Activated effector memory CD4-positive, alpha-beta T cell treated with Interleukin-2 at 50 U/mL for 16 hours (primary cell): ENCODE results near the gene TTC28.
"Not testable (repeated sequence)": the region's sequence is repeated elsewhere in the genome, so short reads cannot be mapped to it uniquely, and the experiment has no call there.

ENCODE experiments used
- DNase-seq: peaks from one replicate; pipeline ENCODE4 v3.0.0-alpha.2; 2020

Gene TTC28

DNA sequence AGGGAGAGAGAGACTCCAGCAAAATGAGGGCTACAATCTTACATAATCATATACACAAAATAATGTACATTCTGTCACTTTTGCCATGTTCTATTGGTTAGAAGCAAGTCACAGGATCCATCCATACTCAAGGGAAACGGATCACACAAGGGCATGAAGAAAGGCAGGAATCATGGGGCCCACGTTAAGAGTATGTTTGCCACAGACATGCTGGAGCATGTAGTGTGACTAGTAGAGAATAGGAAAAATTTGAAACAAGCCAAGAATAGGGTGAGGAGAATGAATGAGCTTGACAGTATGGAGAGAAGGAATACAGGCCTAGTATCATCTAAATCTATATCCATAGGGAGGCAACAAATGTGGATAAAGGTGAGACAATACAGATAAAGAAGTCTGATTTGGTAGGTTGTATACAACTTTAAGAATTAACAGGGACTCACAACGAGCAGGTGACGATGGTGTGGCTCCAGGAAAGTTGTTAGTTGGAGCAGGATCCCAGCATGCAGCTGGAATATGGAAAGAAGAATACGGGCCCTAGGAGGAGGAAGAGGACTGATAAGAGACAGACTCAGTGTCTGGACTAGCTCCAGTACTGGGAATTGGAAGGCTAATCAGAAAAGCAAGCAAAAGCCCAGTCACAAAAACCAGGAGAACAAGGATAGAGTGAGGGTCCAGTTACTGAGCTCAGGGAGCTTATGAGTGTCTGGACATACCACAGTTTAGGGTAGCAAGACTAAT lies 458.8 kb downstream of the TTC28 start:
- DNase-seq, result no peak

DNA sequence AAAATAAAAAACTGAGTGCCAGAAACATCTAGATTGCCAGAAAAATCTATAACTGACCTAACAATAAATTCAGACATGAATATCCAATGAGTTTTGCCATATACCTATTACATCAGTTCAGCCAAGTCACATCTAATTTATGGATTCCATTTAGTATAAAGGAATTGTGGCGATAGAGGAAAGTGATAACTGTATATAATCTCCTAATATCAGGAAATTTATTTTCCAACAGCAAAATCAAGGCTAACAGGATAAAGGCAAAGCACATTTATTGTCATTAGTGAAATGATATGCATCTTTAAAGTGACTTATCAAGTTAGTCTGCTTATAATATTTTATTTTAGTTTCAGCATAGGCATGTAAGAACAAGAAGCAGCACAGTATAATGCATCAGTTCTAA lies 462.4 kb downstream of the TTC28 start:
- DNase-seq, result no peak

DNA sequence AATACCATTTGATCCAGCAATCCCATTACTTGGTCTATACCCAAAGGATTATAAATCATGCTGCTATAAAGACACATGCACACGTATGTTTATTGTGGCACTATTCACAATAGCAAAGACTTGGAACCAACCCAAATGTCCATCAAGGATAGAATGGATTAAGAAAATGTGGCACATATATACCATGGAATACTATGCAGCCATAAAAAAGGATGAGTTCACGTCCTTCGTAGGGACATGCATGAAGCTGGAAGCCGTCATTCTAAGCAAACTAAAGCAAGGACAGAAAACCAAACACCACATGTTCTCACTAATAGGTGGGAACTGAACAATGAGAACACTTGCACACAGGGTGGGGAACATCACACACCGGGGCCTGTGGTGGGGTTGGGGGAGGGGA lies 464.9 kb downstream of the TTC28 start:
- DNase-seq, result not testable (repeated sequence)

DNA sequence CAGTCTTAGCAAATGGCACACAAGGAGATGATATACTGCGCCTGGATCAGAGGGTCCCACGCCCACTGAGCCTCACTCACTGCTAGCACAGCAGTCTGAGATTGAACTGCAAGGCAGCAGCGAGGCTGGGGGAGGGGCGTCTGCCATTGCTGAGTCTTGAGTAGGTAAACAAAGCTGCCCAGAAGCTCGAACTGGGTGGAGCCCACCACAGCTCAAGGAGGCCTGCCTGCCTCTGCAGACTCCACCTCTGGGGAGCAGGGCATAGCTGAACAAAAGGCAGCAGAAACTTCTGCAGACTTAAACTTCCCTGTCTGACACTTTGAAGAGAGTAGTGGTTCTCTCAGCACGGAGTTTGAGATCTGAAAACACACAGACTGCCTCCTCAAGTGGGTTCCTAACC lies 470.2 kb downstream of the TTC28 start:
- DNase-seq, result not testable (repeated sequence)

DNA sequence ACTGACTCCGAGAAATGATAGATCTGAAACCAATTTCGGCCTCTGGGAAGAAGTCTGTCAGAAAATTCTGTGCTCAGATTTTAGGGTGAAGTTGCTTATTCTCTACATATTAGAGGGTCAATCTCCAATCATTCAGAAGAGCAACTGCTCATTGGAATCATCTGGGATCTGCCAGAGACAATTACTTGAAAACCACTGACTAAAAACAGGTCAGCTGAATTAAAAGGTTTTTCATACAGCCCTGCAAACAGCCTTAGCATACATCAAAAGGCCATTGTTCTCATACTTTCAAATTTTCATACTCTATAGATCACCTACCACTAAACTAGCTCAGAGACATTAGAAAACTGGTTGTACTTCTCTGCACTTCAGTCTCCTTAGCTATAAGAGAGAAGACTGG lies 470.9 kb downstream of the TTC28 start:
- no peak for DNase-seq

DNA sequence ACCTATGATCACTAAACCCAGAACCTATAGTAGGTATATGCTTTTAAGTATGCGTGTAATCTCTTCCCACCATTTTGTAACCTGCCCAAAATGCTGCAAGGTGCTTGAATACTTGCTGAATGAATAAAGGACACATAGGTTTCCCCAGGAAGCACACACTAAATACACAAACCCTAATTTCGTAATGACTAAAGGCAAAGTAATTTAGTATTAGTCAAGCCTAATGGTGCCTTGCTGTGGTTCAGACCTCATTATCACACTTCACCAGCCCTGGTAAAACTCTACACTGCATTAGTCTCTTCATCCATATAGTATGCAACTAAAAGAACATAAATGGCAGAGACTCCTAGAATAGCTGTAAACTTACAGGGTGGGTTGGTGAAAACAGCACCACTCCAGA lies 471.6 kb downstream of the TTC28 start:
- DNase-seq, result no peak

DNA sequence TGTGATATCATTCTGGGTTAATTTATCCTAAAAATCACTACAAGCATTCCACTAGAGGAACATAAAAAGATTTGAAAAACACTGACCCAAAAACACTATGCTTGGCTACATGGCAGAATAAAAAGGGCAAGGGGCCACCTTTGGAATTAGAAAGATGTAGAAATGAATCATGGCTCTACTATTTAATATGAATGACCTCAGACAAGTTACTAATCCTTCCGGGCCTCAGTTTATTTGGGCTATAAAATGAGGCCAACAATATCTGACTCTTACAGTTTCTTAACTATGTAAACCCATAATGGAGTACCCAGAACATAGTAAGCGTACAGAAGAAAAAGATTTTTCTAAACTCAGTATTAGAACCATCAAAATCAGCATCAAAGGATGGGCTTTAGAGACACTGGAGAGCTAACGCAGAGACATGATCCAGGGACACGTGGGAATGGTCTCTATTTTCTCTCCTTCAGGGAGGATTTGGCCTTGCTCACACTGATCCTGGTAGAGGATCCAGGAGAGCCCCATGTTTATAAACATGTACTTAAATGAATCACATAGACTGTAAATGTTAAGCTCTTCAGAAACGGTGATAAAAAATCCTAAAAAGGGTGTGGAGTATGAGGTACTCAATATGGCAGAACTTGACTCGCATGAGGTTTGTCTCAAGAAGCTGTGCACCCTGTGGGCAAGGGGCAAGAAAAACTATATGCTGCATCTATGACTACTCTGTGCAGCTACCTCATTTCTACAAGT lies 472.2 kb downstream of the TTC28 start:
- DNase-seq, result no peak

DNA sequence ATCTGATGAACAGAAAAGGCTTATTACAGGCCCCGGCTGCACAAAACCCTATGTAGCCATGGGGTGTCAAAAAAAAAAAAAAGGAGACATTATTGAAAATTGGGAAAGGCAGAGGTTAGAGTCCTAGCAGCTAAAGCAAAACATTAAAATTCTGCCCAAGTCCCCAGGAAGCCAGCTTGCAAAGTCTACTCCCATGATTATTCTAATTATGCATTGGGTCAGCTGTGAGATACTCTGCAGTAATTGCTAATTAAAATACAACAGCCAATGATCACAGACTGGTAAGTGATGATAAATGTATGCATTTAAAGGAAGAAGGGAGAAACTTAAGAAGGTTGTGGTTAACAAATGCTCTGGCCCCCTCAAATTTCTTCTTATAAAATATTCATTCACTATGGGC lies 473.7 kb downstream of the TTC28 start:
- DNase-seq, result no peak

DNA sequence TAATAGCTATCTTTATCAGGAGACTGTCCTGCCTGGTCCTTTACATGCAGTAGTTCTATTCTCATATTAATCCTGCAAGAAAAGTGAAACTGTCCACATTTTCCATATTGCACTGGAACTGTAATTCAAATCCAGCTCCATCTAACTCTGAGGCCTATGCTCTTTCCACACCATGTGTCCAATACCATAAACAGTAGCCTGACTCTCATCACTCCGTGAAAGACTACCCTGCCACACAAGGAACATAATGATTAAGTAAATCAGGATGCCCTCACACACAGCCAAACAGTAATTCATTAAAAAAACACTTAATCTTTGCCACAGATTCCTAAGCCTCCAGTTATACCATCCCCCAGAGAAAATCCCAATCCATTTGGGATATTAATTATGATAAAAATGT lies 475.3 kb downstream of the TTC28 start:
- no peak for DNase-seq

DNA sequence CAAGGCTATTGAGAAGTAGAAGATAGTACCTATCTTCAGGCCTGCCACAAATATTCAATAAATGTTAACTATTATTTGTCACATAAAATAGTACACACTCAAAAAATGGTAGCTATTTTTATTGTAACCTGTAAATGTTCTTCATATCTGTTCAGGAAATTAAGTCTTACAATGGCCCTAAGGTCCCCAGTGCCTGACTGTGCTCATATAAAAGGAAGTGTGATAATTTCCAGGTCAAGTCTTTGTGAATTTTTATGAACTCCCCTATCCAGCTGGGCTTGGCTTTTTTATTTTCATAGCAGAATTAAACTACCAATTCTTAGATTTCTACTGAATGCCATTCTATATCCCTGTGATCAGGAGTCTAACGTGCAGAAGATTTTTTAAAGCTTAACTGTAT lies 476.4 kb downstream of the TTC28 start:
- no peak for DNase-seq

DNA sequence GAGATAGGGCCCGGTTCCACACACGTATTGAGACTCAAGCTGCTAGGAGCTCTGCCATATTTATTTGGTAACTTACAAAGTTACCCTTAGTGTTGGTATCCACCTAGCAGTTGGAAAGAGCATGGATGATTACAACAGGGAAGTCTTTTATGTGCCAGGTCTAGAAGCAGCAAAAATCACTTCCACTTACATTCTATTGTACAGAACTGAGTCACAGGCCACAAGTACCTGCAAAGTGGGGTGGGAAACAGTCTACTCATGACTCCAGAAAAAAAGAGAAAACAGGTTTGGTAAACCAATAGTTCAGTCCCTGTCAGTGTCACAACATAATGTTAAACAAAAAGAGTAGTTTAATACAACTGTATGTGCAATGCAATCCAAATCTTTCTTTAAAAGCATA lies 480.9 kb downstream of the TTC28 start:
- no peak for DNase-seq

DNA sequence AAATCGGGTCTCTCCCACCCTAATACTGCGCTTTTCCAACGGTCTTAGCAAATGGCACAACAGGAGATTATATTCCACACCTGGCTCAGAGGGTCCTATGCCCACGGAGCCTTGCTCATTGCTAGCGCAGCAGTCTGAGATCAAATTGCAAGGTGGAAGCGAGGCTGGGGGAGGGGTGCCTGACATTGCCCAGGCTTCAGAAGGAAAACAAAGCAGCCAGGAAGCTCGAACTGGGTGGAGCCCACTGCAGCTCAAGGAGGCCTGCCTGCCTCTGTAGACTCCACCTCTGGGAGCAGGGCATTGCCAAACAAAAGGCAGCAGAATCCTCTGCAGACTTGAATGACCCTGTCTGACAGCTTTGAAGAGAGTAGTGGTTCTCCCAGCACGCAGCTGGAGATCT lies 488.1 kb downstream of the TTC28 start:
- DNase-seq, result not testable (repeated sequence)

DNA sequence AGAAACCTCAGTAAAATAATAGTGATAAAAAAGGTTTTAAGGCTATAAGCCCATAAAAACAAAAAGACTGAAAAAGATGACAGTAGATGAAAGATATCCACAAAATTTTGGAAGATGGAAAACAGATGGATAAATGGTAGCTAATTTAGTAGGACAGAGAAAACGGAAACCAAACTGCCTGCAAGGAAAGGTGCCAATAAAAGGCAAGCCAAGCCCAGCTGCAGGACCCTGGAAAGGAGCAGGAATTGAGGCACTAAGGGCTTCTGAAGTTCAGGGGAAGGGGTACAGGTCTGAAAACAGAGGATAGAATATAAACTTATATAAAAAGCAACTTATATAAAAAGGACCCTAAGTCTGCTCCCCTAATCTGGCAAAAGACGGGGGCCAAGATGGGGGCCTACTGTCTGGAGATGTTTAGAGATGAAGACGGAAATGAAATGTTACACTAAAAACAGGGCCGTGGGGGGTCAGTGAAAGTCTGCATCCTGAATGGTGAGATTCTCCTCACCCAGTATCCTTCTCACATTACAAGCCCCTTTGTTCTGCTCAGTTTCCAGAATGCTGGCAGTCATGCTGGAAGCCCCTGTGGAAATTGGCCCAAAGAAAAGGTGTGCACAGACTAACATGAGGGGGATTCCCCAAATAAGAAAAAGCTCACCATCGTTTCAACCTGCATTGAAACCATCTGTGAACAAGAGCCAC lies 491.3 kb downstream of the TTC28 start:
- no peak for DNase-seq

DNA sequence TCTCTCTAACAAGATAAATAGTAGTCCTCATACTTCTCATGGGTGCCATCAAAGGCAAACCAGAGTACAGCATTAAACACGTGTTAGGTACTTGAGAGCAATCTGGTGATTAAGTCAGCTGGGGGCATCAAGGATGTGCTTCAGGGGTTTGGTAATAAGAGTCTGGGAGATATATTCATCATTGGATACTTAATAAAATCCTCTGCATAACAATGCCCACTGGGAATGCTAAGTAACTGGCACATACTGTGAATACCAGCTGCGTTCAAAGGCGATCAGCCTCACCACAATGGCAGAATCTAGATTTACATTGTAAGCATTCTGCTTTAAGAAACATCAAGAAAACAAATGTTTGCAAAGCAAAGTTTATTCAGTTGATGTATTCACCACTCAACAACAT lies 492.0 kb downstream of the TTC28 start:
- no peak for DNase-seq

DNA sequence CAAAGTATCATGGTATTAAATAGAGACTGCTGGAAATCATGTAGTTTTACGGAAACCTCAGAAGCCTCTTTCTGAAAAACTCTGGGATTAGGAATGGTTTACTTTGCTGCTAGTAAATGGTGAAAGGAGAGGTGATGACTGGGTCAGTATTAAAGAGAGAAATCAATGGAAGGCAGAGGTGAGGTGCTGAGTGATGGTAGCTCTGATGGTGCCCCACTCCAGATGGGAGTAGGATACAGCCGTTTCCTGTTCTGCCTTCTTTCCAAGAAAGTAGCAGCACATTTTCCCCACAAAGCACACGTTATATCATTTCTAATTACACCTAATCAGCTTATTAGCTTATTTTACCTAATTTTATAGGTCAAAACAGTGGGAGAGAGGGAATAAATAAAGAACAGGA lies 493.0 kb downstream of the TTC28 start:
- DNase-seq, result no peak

DNA sequence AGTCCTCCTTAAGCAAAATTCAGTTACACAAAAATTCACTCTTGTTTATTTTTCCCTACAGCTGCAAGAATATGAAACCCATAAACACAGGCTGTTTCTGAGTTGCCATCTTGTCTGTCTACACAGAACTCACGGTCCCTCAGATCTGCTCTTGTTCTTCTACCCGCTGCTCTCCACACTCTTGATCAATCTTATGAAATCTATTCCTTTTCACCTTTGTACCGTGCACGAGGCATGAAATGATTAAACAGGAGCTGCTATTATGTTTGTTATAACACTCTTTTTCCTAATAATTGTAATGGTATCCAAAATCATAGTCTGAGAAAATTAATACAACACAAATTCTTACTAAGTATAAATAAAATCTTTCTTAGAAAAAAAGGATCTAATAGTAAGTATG lies 494.5 kb downstream of the TTC28 start:
- DNase-seq, result no peak

DNA sequence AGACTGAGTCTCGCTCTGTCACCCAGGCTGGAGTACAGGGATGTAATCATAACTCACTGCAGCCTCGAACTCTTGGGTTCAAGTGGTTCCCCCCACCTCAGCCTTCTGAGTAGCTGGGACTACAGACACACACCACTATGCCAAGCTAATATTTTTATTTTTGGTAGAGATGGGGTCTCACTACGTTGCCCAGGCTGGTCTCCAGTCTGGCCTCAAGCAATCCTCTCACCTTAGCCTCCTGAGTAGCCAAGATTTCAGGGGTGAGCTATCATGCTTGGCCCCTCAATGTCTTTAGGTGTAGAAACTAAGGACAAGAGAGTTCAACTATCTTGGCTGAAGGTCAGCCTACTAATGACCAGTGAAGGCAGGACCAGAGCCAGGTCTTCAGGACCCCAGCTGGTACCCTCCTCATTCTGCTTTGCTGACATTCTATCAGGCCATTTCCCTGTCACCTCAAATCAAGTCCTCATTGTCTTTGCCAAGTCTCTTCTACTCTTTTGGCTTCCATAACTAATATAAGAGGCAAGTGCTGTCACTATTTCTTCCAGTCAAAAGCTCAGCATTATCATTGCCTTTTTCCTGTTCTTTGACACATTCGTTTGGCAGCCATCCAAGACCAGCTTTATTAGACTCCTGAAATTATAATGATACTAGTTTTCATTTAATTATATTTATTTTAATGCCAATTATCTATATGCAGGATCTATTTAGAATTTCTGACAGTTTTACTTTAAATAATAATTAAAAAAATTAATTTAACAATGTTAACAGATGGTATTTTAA lies 496.4 kb downstream of the TTC28 start:
- DNase-seq, result no peak

DNA sequence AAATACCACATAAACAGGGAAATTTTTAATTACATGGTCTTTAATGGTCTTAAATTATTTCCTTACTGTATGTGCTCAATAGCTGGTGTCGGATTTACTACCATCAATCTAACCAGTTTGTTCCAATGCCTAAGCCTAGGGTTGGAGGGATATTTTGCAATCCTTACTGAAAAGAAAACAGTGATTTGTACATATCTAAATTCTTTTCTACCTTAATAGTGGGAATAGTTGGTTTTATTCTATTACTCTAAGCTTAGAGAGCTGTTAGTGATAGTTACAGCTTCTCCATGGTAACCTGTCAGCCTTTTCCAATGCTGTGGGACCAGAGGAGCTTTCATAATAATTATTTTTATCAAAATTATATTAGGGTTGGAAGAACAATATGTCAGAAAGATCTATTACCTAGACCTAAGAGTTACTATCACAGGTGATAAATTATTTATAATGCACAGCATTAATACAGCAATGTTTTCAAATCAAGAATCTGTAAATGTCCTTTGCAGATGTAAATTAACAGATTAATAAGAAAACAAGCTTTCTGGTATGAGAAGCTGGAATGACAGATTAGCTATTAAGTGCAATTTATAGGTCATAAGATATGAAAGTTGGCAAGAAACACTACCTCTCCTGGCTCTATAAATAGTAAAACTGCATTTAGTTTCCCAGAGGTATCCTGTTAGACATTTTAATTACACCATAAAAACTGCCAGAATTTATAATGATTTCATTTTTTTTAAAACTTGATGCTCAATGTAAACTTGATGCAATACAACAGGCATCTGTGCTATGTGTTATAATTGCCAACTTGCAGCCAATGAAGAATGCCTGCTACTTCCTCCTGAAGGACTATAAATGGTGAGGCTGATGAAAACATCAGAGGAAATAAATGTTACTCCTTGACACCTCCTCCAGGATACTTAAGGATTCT lies 498.6 kb downstream of the TTC28 start:
- DNase-seq, result no peak

DNA sequence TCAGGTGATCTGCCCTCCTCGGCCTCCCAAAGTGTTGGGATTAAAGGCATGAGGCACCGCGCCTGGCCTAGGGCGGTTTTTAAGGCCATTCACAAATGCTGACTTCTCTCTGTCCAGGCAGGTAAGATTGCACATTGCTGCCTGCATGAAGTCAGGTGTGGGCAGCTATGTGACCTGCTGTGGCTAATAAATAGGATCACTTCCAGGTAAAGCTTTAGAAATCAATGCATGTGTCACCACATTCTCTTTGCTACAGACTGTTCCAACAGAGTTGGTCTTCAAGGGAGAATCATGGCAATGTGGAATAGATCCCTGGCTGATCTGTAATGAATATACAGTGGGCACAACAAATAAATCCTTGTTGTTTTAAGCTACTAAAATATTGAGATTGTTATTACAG lies 500.2 kb downstream of the TTC28 start:
- DNase-seq, result no peak

DNA sequence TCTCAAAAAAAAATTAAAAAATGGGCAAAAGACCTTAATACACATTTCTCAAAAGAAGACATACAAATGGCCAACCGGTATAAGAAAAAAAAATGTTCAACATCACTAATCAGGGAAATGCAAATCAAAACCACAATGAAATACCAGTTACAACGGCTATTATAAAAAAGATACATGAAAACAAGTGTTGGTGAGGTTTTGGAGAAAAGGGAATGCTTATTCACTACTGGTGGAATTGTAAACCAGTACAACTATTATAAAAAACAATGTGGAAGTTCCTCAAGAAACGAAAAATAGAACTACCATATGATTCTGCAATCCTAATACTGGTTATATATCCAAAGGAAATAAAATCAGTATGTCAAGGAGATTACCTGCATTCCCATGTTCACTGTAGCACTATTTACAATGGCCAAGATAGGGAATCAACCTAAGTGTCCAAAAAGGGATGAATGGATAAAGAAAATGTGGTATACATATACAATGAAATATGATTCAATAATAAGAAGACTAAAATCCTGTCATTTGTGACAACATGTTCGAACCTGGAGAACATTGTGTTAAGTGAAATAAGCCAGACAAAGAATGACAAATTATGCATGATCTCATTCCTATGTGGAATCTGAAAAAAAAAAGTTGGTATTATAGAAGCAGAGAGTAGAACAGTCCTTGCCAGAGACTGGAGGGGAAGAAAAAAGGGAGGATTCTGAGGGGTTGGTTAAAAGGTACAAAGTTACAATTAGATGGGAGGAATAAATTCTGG lies 503.7 kb downstream of the TTC28 start:
- DNase-seq, result no peak

DNA sequence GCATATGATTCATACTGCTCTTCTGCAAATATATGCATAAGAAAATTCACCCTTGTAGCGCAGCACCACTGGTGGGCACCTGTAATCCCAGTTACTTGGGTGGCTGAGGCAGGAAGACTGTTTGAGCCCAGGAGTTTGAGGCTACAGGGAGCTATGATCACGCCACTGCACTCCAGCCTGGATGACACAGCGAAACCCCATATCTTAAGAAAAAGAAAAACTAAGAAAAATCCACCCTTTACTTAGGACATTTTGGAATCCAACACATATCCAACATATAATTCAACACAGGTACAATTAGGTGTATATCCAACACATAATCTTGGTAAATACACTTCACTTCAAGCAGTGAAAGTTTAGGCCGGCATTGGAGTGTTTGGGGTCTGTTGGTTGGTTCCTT lies 505.1 kb downstream of the TTC28 start:
- no peak for DNase-seq
